Naive thymus-derived CD4-positive, alpha-beta T cell (primary cell): ENCODE data around the gene ZNF14. TPM values are rescaled to one million over a fixed set of nuclear protein-coding genes. Genes with fewer than 3 reads are reported as not detected.

Experiments
- ATAC-seq: fragments of 150-1000 bp; cut with Tn5 transposase; 2 replicates; pipeline ENCODE4 v1.10.0; 2021; ENCODE audit warnings: mild to moderate bottlenecking, moderate library complexity
- CTCF ChIA-PET: fragments of 350-600 bp; sonication (Branson Sonifier 250); formaldehyde crosslinking; loops from one replicate; lab custom pipeline; 2021; ENCODE audit warnings: antibody characterized with exemption; lab: Charles Lee
- POLR2A ChIA-PET: fragments of 350-600 bp; sonication (Branson Sonifier 250); formaldehyde crosslinking; loops from one replicate; lab custom pipeline; 2021; ENCODE audit warnings: antibody characterized with exemption, inconsistent platforms; lab: Charles Lee
- DNase-seq, 9 donors: peaks; one replicate each; pipeline versions ENCODE4 v3.0.0 to v3.0.0-alpha.2; 2020 to 2022; ENCODE audit warnings: mixed read lengths in 1 of 9
- H3K27ac ChIP-seq: one replicate; pipeline ENCODE4 v1.7.0; 2013; ENCODE audit warnings: mild to moderate bottlenecking, low read depth, low read length, moderate library complexity
- H3K27me3 ChIP-seq, 2 donors: one replicate each; pipeline ENCODE4 v1.7.0; 2013; ENCODE audit warnings: low read length in 2 of 2, mild to moderate bottlenecking in 2 of 2, moderate library complexity in 2 of 2; ENCODE audit not compliant: control insufficient read depth in 2 of 2, insufficient read depth in 2 of 2
- H3K36me3 ChIP-seq, 3 experiments: 1 replicate in 2 of 3; 2 replicates in 1 of 3; pipeline ENCODE4 v1.7.0; 2013; ENCODE audit warnings: low read length in 3 of 3, mild to moderate bottlenecking in 3 of 3, moderate library complexity in 1 of 3; ENCODE audit not compliant: insufficient read depth in 3 of 3, control insufficient read depth in 2 of 3
- H3K4me1 ChIP-seq, 2 donors: one replicate each; pipeline ENCODE4 v1.7.0; 2013; ENCODE audit warnings: low read length in 2 of 2, mild to moderate bottlenecking in 2 of 2, moderate library complexity in 1 of 2; ENCODE audit not compliant: control insufficient read depth in 2 of 2, insufficient read depth in 2 of 2
- H3K4me3 ChIP-seq: 2 replicates; pipeline ENCODE4 v1.7.0; 2013; ENCODE audit warnings: mild to moderate bottlenecking, low read length
- H3K9me3 ChIP-seq, 3 experiments: 1 replicate in 2 of 3; 2 replicates in 1 of 3; pipeline ENCODE4 v1.7.0; 2013; ENCODE audit warnings: low read length in 3 of 3; ENCODE audit not compliant: control insufficient read depth in 2 of 3
- H3K27ac Mint-ChIP-seq, 9 donors: one replicate each; pipeline ENCODE4 v1.8.0; 2020 to 2022; ENCODE audit warnings: mixed read lengths in 9 of 9, mild to moderate bottlenecking in 8 of 9, moderate library complexity in 5 of 9, inconsistent platforms in 2 of 9
- H3K27me3 Mint-ChIP-seq, 5 donors: one replicate each; pipeline ENCODE4 v1.8.0; 2021 to 2022; ENCODE audit warnings: mixed read lengths in 5 of 5, mild to moderate bottlenecking in 1 of 5
- H3K36me3 Mint-ChIP-seq, 5 donors: one replicate each; pipeline ENCODE4 v1.8.0; 2020 to 2022; ENCODE audit warnings: mixed read lengths in 5 of 5, mild to moderate bottlenecking in 3 of 5, inconsistent platforms in 1 of 5
- H3K4me1 Mint-ChIP-seq, 7 donors: one replicate each; pipeline ENCODE4 v1.8.0; 2020 to 2022; ENCODE audit warnings: mixed read lengths in 7 of 7, mild to moderate bottlenecking in 3 of 7, inconsistent platforms in 1 of 7
- H3K4me3 Mint-ChIP-seq, 10 donors: one replicate each; pipeline ENCODE4 v1.8.0; 2020 to 2022; ENCODE audit warnings: mild to moderate bottlenecking in 10 of 10, mixed read lengths in 10 of 10, moderate library complexity in 6 of 10, inconsistent platforms in 2 of 10
- H3K9me3 Mint-ChIP-seq, 11 donors: one replicate each; pipeline ENCODE4 v1.8.0; 2020 to 2022; ENCODE audit warnings: mixed read lengths in 11 of 11, mild to moderate bottlenecking in 4 of 11, inconsistent platforms in 1 of 11, moderate library complexity in 1 of 11
- intact Hi-C, 2 donors: fragments of 100-400 bp; cut with micrococcal nuclease; formaldehyde crosslinking; loops; one replicate each; pipeline ENCODE4 v1.15.1; 2023
- polyA plus RNA-seq, 2 donors: library from polyadenylated mRNA; unstranded; fragments of 300-500 nt; fragmentation: Illumina TruSeq; gene quantifications; one replicate each; pipeline ENCODE4 v1.2.3, GENCODE V29; 2021
- total RNA-seq, 6 experiments: library from RNA in 5 of 6; stranded (reverse) in 5 of 6; gene quantifications; 1 replicate in 5 of 6; 2 replicates in 1 of 6; pipeline ENCODE4 v1.2.3 and lab custom pipeline; 2021 to 2026

The ZNF14 gene
- total and polyA plus RNA-seq, 7 experiments from 2014 or later, result 7.0 to 35.0 (median 17.6) TPM

DNA sequence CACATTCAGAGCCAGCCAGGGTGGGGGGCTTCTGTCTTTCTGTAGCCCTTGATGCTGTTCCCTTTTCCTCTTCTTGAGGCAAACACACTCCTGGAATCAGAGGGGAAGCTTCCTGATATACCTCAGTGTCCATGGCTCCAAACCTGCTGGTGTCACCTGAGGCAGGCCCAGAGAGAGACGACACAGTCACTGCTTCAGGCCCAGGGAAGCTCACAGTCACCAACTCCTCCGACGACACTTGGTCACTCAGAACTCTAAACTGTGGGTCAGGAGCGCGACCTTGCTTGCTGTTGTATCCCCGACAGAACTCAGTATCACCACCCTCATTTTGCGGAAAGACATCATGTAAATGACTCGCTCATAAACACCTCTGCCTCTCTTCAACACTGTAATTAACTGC, 70.6 kb downstream of the ZNF14 start:
- peak overlapping the region; percentile 79 to 98 (median 93) for H3K4me3 Mint-ChIP-seq
- ChIA-PET POLR2A (interaction anchor here (0.7 to 3.9 kb wide), 13 partner anchors 10 to 238 kb away, joined by 3 to 20 read pairs (median 6); partner anchors contain the start of genes GMIP, TSSK6, ZNF253 and ZNF93), CTCF (interaction anchor here (1.0 to 1.2 kb wide), 2 partner anchors 11 to 130 kb away, joined by 3 to 5 read pairs; no protein-coding TSS in a partner anchor)
- H3K36me3 Mint-ChIP-seq, result peaks cover 0 to 44% (median 11%) of the 10 kb centered on the region in 5 donors
- no peaks in the 10 kb centered on the region for H3K27me3 Mint-ChIP-seq
- peaks cover 0 to 4% (median 0%) of the 10 kb centered on the region in 11 donors for H3K9me3 Mint-ChIP-seq
- Histone ChIP-seq H3K27ac (peak overlapping the region; percentile 98), H3K27me3 (no peaks in the 10 kb centered on the region), H3K36me3 (peaks cover under 1 to 40% (median 11%) of the 10 kb centered on the region in 3 experiments), H3K4me1 (peaks cover 24 to 25% of the 10 kb centered on the region in 2 donors), H3K9me3 (no peaks in the 10 kb centered on the region), H3K4me3 (peak overlapping the region; percentile 96)
- peaks cover 19 to 36% (median 25%) of the 10 kb centered on the region in 7 donors for H3K4me1 Mint-ChIP-seq
- DNase-seq, result no peak
- intact Hi-C loops, result loop anchor here (2.0 to 10.0 kb wide), 9 partner anchors 34 to 902 kb away; partner anchors contain the start of genes BORCS8 (in 1 of the 2), GATAD2A (in 1 of the 2), LPAR2 (in 1 of the 2) and PBX4 (in 1 of the 2)
- ATAC-seq, result no peak
- peak overlapping the region; percentile 86 to 99 (median 94) for H3K27ac Mint-ChIP-seq

- peaks cover 0 to 42% (median 11%) of the 10 kb centered on the region in 5 donors for H3K36me3 Mint-ChIP-seq
- DNase-seq (no peak), ATAC-seq (no peak)
- peaks cover 19 to 31% (median 25%) of the 10 kb centered on the region in 7 donors for H3K4me1 Mint-ChIP-seq
- H3K27me3 Mint-ChIP-seq, result no peaks in the 10 kb centered on the region
- ChIA-PET POLR2A (interaction anchor here (0.5 to 3.9 kb wide), 12 partner anchors 9 to 1532 kb away, joined by 3 to 20 read pairs (median 6); partner anchors contain the start of genes GMIP, ZNF253, ZNF506 and ZNF93), CTCF (interaction anchor here (1.0 to 1.2 kb wide), 2 partner anchors 11 to 130 kb away, joined by 3 to 5 read pairs; no protein-coding TSS in a partner anchor)
- H3K27ac Mint-ChIP-seq, result peak overlapping the region; percentile 86 to 99 (median 94)
- Histone ChIP-seq H3K4me3 (peak overlapping the region; percentile 96), H3K4me1 (peaks cover 19 to 23% of the 10 kb centered on the region in 2 donors), H3K9me3 (no peaks in the 10 kb centered on the region), H3K27me3 (no peaks in the 10 kb centered on the region), H3K36me3 (peaks cover 6 to 46% (median 11%) of the 10 kb centered on the region in 3 experiments), H3K27ac (no peak overlapping the region)
- intact Hi-C loops, result loop anchor here (2.0 to 10.0 kb wide), 9 partner anchors 33 to 903 kb away; partner anchors contain the start of genes BORCS8 (in 1 of the 2), GATAD2A (in 1 of the 2), LPAR2 (in 1 of the 2) and PBX4 (in 1 of the 2)
- peaks cover 0 to under 1% (median 0%) of the 10 kb centered on the region in 11 donors for H3K9me3 Mint-ChIP-seq
- peak overlapping the region; percentile 79 to 98 (median 93) for H3K4me3 Mint-ChIP-seq
These were observed 71.1 kb downstream of the ZNF14 start for GRCh38 chr19:19661675-19662251.

- POLR2A ChIA-PET, result interaction anchor here (0.5 to 3.9 kb wide), 8 partner anchors 8 to 1532 kb away, joined by 3 to 20 read pairs (median 8); partner anchors contain the start of genes ZNF253 and ZNF506
These were observed 71.7 kb downstream of the ZNF14 start for GRCh38 chr19:19661141-19661674.

More at GRCh38 chr19:19661141-19661674, 71.7 kb downstream of the ZNF14 start:
- CTCF ChIA-PET, result interaction anchor here (1.0 to 1.2 kb wide), 2 partner anchors 10 to 129 kb away, joined by 3 to 5 read pairs; no protein-coding TSS in a partner anchor
- DNase-seq (no peak), ATAC-seq (no peak)
- peak overlapping the region in 8 of 9 donors; percentile 81 to 99 (median 92) for H3K27ac Mint-ChIP-seq
- Histone ChIP-seq H3K27ac (no peak overlapping the region), H3K36me3 (peaks cover 10 to 51% (median 14%) of the 10 kb centered on the region in 3 experiments), H3K9me3 (no peaks in the 10 kb centered on the region), H3K4me1 (peaks cover 17 to 23% of the 10 kb centered on the region in 2 donors), H3K27me3 (no peaks in the 10 kb centered on the region), H3K4me3 (no peak overlapping the region)
- intact Hi-C loops, result loop anchor here (5.0 to 10.0 kb wide), 5 partner anchors 254 to 904 kb away; partner anchors contain the start of genes GATAD2A (in 1 of the 2), ZNF486 (in 1 of the 2), ZNF682 (in 1 of the 2) and ZNF737 (in 1 of the 2)
- no peaks in the 10 kb centered on the region for H3K27me3 Mint-ChIP-seq
- peaks cover 19 to 30% (median 25%) of the 10 kb centered on the region in 7 donors for H3K4me1 Mint-ChIP-seq
- H3K36me3 Mint-ChIP-seq, result peaks cover 0 to 45% (median 11%) of the 10 kb centered on the region in 5 donors
- no peaks in the 10 kb centered on the region for H3K9me3 Mint-ChIP-seq
- peak overlapping the region in 9 of 10 donors; percentile 55 to 98 (median 93) for H3K4me3 Mint-ChIP-seq

Other genes starting within 250 kb of the ZNF14 start
- gene TSSK6, start 217.6 kb downstream of the ZNF14 start, total RNA-seq, result 10 to 100 TPM in 1 of 5 experiments, 1 to 10 TPM in 4; 3.3 to 11.3 (median 5.2) TPM
- gene TSSK6, start 217.6 kb downstream of the ZNF14 start, polyA plus RNA-seq, result 1 to 10 TPM; 1.4 to 4.2 TPM
- 100 to 1,000 TPM; 172 to 362 (median 176) TPM for gene NDUFA13, start 216.9 kb downstream of the ZNF14 start, total RNA-seq
- gene NDUFA13, start 216.9 kb downstream of the ZNF14 start, polyA plus RNA-seq, result 100 to 1,000 TPM; 363 to 380 TPM
- 10 to 100 TPM in 3 of 5 experiments, 1 to 10 TPM in 2; 3.3 to 18.2 (median 12.7) TPM for gene YJEFN3, start 204.2 kb downstream of the ZNF14 start, total RNA-seq
- gene YJEFN3, start 204.2 kb downstream of the ZNF14 start, polyA plus RNA-seq, result under 1 TPM in 1 of 2 donors, not detected in 1; 0.68 TPM
- gene CILP2, start 194.8 kb downstream of the ZNF14 start, total RNA-seq, result under 1 TPM in 4 of 5 experiments, not detected in 1; 0.32 to 0.53 (median 0.49) TPM
- gene CILP2, start 194.8 kb downstream of the ZNF14 start, polyA plus RNA-seq, result under 1 TPM; 0.27 to 0.69 TPM
- 10 to 100 TPM; 22.6 to 42.7 (median 42.0) TPM for gene PBX4, start 114.4 kb downstream of the ZNF14 start, total RNA-seq
- 1 to 10 TPM; 3.8 to 9.2 TPM for gene PBX4, start 114.4 kb downstream of the ZNF14 start, polyA plus RNA-seq
- 10 to 100 TPM; 64.4 to 91.7 (median 75.0) TPM for gene LPAR2, start 104.9 kb downstream of the ZNF14 start, total RNA-seq
- gene LPAR2, start 104.9 kb downstream of the ZNF14 start, polyA plus RNA-seq, result 10 to 100 TPM; 16.5 to 43.2 TPM
- gene GMIP, start 89.5 kb downstream of the ZNF14 start, total RNA-seq, result 100 to 1,000 TPM in 3 of 5 experiments, 10 to 100 TPM in 2; 97.2 to 141 (median 109) TPM
- 10 to 100 TPM; 32.9 to 68.6 TPM for gene GMIP, start 89.5 kb downstream of the ZNF14 start, polyA plus RNA-seq
- gene ATP13A1, start 69.4 kb downstream of the ZNF14 start, total RNA-seq, result 100 to 1,000 TPM in 2 of 5 experiments, 10 to 100 TPM in 3; 86.5 to 138 (median 98.9) TPM
- gene ATP13A1, start 69.4 kb downstream of the ZNF14 start, polyA plus RNA-seq, result 10 to 100 TPM; 22.2 to 52.7 TPM
- gene ZNF101, start 64.3 kb downstream of the ZNF14 start, total RNA-seq, result 100 to 1,000 TPM in 2 of 5 experiments, 10 to 100 TPM in 3; 67.8 to 202 (median 74.9) TPM
- gene ZNF101, start 64.3 kb downstream of the ZNF14 start, polyA plus RNA-seq, result 100 to 1,000 TPM; 113 to 143 TPM
- 10 to 100 TPM; 20.4 to 93.9 (median 55.7) TPM for gene ZNF506, start 88.6 kb upstream of the ZNF14 start, total RNA-seq
- 10 to 100 TPM; 23.5 to 35.9 TPM for gene ZNF506, start 88.6 kb upstream of the ZNF14 start, polyA plus RNA-seq
- 10 to 100 TPM in 4 of 5 experiments, 1 to 10 TPM in 1; 9.5 to 33.8 (median 14.8) TPM for gene ZNF253, start 132.8 kb upstream of the ZNF14 start, total RNA-seq
- gene ZNF253, start 132.8 kb upstream of the ZNF14 start, polyA plus RNA-seq, result 10 to 100 TPM in 1 of 2 donors, 1 to 10 TPM in 1; 9.8 to 16.0 TPM
- 10 to 100 TPM in 2 of 5 experiments, 1 to 10 TPM in 3; 3.4 to 11.6 (median 7.2) TPM for gene ZNF93, start 167.8 kb upstream of the ZNF14 start, total RNA-seq
- gene ZNF93, start 167.8 kb upstream of the ZNF14 start, polyA plus RNA-seq, result 1 to 10 TPM; 8.7 to 9.6 TPM